HL-60 (cell line): ENCODE measurements around the gene STXBP1.

Experiments used
- CTCF ChIP-seq: IDR thresholded peaks from one replicate; pipeline ENCODE4 v1.5.1; 2011; ENCODE audit warnings: low read length, control low read depth, inconsistent platforms; ENCODE audit not compliant: insufficient read depth
- POLR2AphosphoS5 ChIP-seq: IDR thresholded peaks from 2 replicates; pipeline ENCODE4 v1.6.1; 2012; ENCODE audit warnings: low read depth

- TF ChIP-seq CTCF (no peak), POLR2AphosphoS5 (no peak)
Observed at GRCh38 chr9:127613583-127613954, 1.5 kb downstream of the STXBP1 start.
